ENCODE measurements around the gene MYMK.

DNA sequence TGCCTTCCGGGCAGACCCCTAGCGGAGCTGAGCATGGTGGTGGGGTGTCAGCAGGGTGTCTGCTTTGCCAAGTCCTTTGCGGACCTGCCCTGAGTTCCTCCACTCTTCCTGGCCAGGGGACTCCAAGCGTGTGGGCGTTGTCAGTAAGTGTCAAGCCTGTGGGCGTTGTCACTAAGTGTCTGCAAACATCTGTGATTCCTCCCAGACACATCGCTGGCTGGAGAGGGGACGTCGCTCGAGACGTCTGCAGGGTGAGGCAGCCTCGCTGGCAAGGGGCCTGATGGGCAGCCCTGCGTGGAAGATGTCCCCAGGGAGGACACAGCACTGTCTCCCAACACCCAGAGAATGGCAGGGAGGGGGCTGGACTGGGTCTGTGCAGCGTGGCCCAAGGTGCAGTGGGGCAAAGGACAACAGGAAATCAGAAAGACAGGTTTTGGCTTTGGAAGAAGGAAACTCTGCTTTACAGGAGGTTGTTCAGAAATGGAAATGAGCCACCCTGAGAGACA lies 38.6 kb upstream of the MYMK start:
- TF ChIP-seq, protein P1, sequence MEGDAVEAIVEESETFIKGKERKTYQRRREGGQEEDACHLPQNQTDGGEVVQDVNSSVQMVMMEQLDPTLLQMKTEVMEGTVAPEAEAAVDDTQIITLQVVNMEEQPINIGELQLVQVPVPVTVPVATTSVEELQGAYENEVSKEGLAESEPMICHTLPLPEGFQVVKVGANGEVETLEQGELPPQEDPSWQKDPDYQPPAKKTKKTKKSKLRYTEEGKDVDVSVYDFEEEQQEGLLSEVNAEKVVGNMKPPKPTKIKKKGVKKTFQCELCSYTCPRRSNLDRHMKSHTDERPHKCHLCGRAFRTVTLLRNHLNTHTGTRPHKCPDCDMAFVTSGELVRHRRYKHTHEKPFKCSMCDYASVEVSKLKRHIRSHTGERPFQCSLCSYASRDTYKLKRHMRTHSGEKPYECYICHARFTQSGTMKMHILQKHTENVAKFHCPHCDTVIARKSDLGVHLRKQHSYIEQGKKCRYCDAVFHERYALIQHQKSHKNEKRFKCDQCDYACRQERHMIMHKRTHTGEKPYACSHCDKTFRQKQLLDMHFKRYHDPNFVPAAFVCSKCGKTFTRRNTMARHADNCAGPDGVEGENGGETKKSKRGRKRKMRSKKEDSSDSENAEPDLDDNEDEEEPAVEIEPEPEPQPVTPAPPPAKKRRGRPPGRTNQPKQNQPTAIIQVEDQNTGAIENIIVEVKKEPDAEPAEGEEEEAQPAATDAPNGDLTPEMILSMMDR (IDR thresholded peaks at IDR 0.05; ENCODE audit: low read depth, low read length): no peak
- no peak for TF ChIP-seq EZH2phosphoT487 (IDR thresholded peaks at IDR 0.05; ENCODE audit: low read depth)
